M059J (cell line): ENCODE measurements around the gene FGB. TPM values are rescaled to one million over a fixed set of nuclear protein-coding genes. Genes with fewer than 3 reads are reported as not detected.

Experiments used
- DNase-seq: peaks from one replicate; pipeline ENCODE4 v3.0.0-alpha.2; 2012; ENCODE audit warnings: low read depth
- total RNA-seq: library from RNA; depleted of rRNA; stranded (reverse); fragments of >200 nt; shearing (Covaris generic); gene quantifications from 2 replicates; pipeline ENCODE4 v1.2.3, GENCODE V29; 2014; rRNA removed

The FGB gene
- total RNA-seq, result not detected in 2 replicates

GRCh38 chr4:154562697-154563254 lies at the start of gene FGB:
TSS of gene FGB (plus strand) at chr4:154563011. CDS start at chr4:154563019, 8 bp downstream.
- no peak for DNase-seq

- DNase-seq, result no peak
Observed at GRCh38 chr4:154516318-154517029, 46.3 kb upstream of the FGB start.

GRCh38 chr4:154517591-154517990 lies 45.2 kb upstream of the FGB start:
- DNase-seq, result no peak

GRCh38 chr4:154519214-154519613 lies 43.6 kb upstream of the FGB start:
- no peak for DNase-seq

GRCh38 chr4:154521607-154522006 lies 41.2 kb upstream of the FGB start:
- DNase-seq, result no peak

GRCh38 chr4:154526151-154526550 lies 36.7 kb upstream of the FGB start:
- no peak for DNase-seq

- DNase-seq, result no peak
Observed at GRCh38 chr4:154527308-154527707, 35.5 kb upstream of the FGB start.

- no peak for DNase-seq
Observed at GRCh38 chr4:154528869-154529268, 33.9 kb upstream of the FGB start.

GRCh38 chr4:154529728-154530519 lies 32.9 kb upstream of the FGB start:
- DNase-seq, result no peak

GRCh38 chr4:154534296-154534695 lies 28.5 kb upstream of the FGB start:
- no peak for DNase-seq

GRCh38 chr4:154542271-154542879 lies 20.4 kb upstream of the FGB start:
- DNase-seq, result no peak

GRCh38 chr4:154545689-154546088 lies 17.1 kb upstream of the FGB start:
- no peak for DNase-seq

- DNase-seq, result peak; percentile 90
Observed at GRCh38 chr4:154549894-154550790, 12.7 kb upstream of the FGB start, which contains the start of gene PLRG1. TSS of gene PLRG1 (minus strand) at chr4:154550400. CDS start at chr4:154550308, 92 bp downstream.

GRCh38 chr4:154551872-154552686 lies 10.7 kb upstream of the FGB start:
- DNase-seq, result peak; percentile 64

- DNase-seq, result no peak
Observed at GRCh38 chr4:154559141-154559493, 3.7 kb upstream of the FGB start.

- DNase-seq, result peak; percentile 46
Observed at GRCh38 chr4:154559494-154560418, 3.1 kb upstream of the FGB start.

GRCh38 chr4:154560419-154560801 lies 2.4 kb upstream of the FGB start:
- DNase-seq, result no peak

GRCh38 chr4:154560824-154561231 lies 2.0 kb upstream of the FGB start:
- DNase-seq, result peak; percentile 22

GRCh38 chr4:154564311-154564710 lies 1.5 kb downstream of the FGB start:
- DNase-seq, result no peak
